ENCODE measurements around the gene SLC12A6.

DNA sequence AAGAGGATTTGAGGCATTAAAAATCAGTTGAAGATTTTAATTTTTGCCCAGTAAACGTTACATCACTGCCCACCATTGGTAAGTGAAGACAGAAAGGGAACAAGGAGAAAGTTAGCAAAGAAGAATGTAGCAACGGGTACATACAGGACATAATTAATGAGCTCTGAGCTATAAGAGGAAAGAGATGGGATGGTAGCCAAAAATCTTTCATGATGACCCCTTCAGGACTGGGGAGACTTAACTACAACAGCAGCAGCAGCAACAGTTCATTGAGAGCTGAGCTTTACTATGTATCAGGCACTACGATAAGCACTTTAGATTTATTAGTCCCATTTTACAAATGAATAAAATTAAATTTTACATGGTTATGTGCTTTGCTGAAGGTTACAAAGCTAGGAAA, 94.4 kb downstream of the SLC12A6 start:
- TF ChIP-seq, protein P1, sequence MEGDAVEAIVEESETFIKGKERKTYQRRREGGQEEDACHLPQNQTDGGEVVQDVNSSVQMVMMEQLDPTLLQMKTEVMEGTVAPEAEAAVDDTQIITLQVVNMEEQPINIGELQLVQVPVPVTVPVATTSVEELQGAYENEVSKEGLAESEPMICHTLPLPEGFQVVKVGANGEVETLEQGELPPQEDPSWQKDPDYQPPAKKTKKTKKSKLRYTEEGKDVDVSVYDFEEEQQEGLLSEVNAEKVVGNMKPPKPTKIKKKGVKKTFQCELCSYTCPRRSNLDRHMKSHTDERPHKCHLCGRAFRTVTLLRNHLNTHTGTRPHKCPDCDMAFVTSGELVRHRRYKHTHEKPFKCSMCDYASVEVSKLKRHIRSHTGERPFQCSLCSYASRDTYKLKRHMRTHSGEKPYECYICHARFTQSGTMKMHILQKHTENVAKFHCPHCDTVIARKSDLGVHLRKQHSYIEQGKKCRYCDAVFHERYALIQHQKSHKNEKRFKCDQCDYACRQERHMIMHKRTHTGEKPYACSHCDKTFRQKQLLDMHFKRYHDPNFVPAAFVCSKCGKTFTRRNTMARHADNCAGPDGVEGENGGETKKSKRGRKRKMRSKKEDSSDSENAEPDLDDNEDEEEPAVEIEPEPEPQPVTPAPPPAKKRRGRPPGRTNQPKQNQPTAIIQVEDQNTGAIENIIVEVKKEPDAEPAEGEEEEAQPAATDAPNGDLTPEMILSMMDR (IDR thresholded peaks at IDR 0.05), result no peak
- no peak for TF ChIP-seq POLR2AphosphoS5 (IDR thresholded peaks at IDR 0.05; ENCODE audit: insufficient read depth in 1 of 2, low read depth in 1 of 2)
